Activated naive CD8-positive, alpha-beta T cell treated with anti-CD3 and anti-CD28 coated beads for 36 hours (primary cell): ENCODE measurements around the gene ARAP1. TPM values are rescaled to one million over a fixed set of nuclear protein-coding genes. Genes with fewer than 3 reads are reported as not detected.

Experiments
- DNase-seq: peaks from one replicate; pipeline ENCODE4 v3.0.0; 2021
- H3K27ac Mint-ChIP-seq: one replicate; pipeline ENCODE4 v1.8.0; 2022; ENCODE audit warnings: mild to moderate bottlenecking, moderate library complexity, mixed read lengths
- H3K27me3 Mint-ChIP-seq: one replicate; pipeline ENCODE4 v1.8.0; 2022; ENCODE audit warnings: mild to moderate bottlenecking, mixed read lengths
- H3K36me3 Mint-ChIP-seq: one replicate; pipeline ENCODE4 v1.8.0; 2021; ENCODE audit warnings: mild to moderate bottlenecking, mixed read lengths
- H3K4me1 Mint-ChIP-seq: one replicate; pipeline ENCODE4 v1.8.0; 2021; ENCODE audit warnings: mixed read lengths
- H3K4me3 Mint-ChIP-seq: one replicate; pipeline ENCODE4 v1.8.0; 2022; ENCODE audit warnings: mild to moderate bottlenecking, moderate library complexity, mixed read lengths
- H3K9me3 Mint-ChIP-seq: one replicate; pipeline ENCODE4 v1.8.0; 2022; ENCODE audit warnings: mixed read lengths
- total RNA-seq, 2 experiments: library from RNA; stranded (reverse); gene quantifications; one replicate each; pipeline ENCODE4 v1.2.3, GENCODE V29; 2021

ARAP1 gene
- total RNA-seq, 2 experiments from 2014 or later: 49.3 to 52.3 TPM

DNA sequence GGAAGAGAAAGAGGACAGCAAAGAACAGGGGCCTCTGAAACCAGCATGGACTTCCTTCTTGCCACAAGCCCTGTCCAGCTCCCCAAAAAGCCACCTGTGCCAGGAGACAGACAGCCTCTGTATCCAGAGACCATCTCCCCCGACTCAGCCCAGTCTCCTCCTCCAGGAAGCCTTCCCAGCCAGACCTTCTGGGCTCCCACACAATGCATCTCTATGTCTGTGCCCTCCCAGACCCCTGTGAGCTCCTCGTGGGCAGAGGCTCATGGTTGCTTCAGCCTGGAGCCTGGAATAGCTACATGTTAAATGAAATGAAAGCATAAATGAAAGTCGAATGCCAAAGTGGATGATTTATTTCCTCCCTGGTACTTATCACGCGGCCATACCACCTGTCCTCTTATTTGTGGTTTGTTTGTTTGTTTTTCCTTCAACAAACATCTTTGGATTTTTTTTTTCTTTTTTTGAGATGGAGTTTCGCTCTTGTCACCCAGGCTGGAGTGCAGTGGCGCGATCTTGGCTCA is 7.3 kb upstream of the ARAP1 start:
- no peak overlapping the region for H3K27ac Mint-ChIP-seq
- H3K27me3 Mint-ChIP-seq: no peaks in the 10 kb centered on the region
- no peak overlapping the region for H3K4me3 Mint-ChIP-seq

GRCh38 chr11:72758690-72759389 is 6.6 kb upstream of the ARAP1 start:
- peaks cover 4% of the 10 kb centered on the region for H3K36me3 Mint-ChIP-seq
- H3K27ac Mint-ChIP-seq: no peak overlapping the region
- no peaks in the 10 kb centered on the region for H3K27me3 Mint-ChIP-seq
- H3K4me3 Mint-ChIP-seq: no peak overlapping the region
- H3K9me3 Mint-ChIP-seq: no peaks in the 10 kb centered on the region
- no peak for DNase-seq
- peaks cover 19% of the 10 kb centered on the region for H3K4me1 Mint-ChIP-seq

More for the DNA sequence above, 7.3 kb upstream of the ARAP1 start:
- no peaks in the 10 kb centered on the region for H3K9me3 Mint-ChIP-seq
- peaks cover 19% of the 10 kb centered on the region for H3K4me1 Mint-ChIP-seq
- no peak for DNase-seq
- peaks cover 4% of the 10 kb centered on the region for H3K36me3 Mint-ChIP-seq

- Mint-ChIP-seq H3K4me1 (peaks cover 16% of the 10 kb centered on the region), H3K27ac (no peak overlapping the region), H3K4me3 (no peak overlapping the region), H3K9me3 (no peaks in the 10 kb centered on the region), H3K27me3 (no peaks in the 10 kb centered on the region), H3K36me3 (peaks cover 4% of the 10 kb centered on the region)
- DNase-seq: no peak
Observed at GRCh38 chr11:72758304-72758689, 6.1 kb upstream of the ARAP1 start.

DNA sequence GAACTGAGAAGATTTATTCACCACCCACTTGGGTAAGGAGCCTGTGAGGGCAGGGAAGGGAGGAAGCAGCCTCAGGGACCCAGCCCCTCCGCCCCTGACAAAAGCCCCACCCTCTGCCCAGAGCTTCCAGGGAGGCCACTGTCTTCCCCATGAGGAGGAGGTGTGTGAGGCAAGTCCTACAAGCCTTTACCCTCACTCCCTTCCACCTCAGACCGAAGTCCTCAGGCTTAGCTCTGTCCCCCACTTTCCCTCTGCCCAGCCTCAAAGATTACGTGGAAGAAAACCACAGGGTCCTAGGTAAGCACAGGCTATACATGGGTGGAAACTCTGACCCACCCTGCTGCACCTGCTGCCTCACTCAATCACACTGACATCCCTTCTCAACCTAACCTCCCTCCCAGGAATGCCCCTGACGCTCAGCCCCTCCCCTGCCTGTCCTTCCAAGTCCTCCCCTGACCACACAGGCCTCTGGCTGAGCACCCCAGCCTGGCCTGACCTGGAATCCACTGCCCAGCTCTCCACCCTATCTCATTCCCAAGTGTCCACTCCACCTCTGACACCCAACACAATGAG is 3.6 kb upstream of the ARAP1 start:
- Mint-ChIP-seq H3K4me3 (no peak overlapping the region), H3K4me1 (peaks cover 19% of the 10 kb centered on the region), H3K36me3 (peaks cover 4% of the 10 kb centered on the region), H3K27ac (no peak overlapping the region), H3K27me3 (no peaks in the 10 kb centered on the region), H3K9me3 (no peaks in the 10 kb centered on the region)
- no peak for DNase-seq

DNA sequence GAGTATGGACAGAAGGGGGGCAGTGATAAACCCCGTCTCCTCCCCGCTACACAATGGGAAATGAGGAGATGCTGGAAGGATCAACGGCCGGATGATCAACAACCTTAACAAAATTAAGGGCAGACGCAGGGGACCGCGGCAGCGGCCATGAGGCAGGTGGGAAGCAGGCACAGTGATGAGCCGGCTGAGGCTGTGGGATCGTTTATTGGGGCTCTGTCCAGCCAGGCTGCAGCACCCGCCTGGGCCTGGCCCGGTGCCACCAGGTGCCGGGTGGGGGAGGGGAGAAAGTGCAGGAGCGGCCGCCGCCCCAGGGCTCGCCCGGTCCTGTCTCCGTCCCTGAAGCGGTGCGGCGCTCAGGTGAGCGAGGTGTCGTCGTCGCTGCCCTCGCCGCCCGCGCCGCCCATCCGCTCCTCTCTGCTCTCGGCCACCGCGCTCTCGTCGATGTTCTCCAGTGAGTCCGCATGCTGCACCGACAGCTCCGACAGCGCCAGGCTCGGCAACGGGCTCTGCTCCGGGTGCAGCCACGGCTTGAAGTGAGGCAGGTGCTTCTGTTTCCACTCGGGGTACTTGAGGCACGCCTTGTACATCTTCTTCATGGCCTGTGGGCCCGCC is 2.4 kb upstream of the ARAP1 start:
- no peak for DNase-seq
- no peak overlapping the region for H3K27ac Mint-ChIP-seq
- peaks cover 25% of the 10 kb centered on the region for H3K4me1 Mint-ChIP-seq
- peaks cover 4% of the 10 kb centered on the region for H3K36me3 Mint-ChIP-seq
- no peaks in the 10 kb centered on the region for H3K27me3 Mint-ChIP-seq
- H3K4me3 Mint-ChIP-seq: no peak overlapping the region
- no peaks in the 10 kb centered on the region for H3K9me3 Mint-ChIP-seq

DNA sequence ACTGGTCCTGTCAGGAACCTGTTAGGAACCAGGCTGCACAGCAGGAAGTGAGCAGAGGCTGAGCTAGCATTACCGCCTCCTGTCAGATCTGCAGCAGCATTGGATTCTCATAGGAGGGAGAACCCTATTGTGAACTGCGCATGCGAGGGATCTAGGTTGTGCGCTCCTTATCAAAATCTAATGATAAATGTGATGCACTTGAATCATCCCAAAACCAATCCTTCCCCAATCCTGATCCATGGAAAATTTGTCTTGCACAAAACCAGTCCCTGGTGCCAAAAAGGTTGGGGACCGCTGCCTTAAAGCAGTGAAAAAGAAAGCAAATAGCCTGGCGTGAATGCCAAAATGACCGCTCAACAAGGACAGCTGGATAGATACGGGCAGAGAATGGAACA is 1.9 kb upstream of the ARAP1 start:
- DNase-seq: no peak
- peaks cover 28% of the 10 kb centered on the region for H3K4me1 Mint-ChIP-seq
- H3K4me3 Mint-ChIP-seq: no peak overlapping the region
- no peak overlapping the region for H3K27ac Mint-ChIP-seq
- peaks cover 4% of the 10 kb centered on the region for H3K36me3 Mint-ChIP-seq
- no peaks in the 10 kb centered on the region for H3K9me3 Mint-ChIP-seq
- no peaks in the 10 kb centered on the region for H3K27me3 Mint-ChIP-seq

GRCh38 chr11:72753341-72754148 is 1.3 kb upstream of the ARAP1 start:
- DNase-seq: no peak
- H3K27me3 Mint-ChIP-seq: no peaks in the 10 kb centered on the region
- H3K9me3 Mint-ChIP-seq: no peaks in the 10 kb centered on the region
- H3K36me3 Mint-ChIP-seq: peaks cover 4% of the 10 kb centered on the region
- H3K27ac Mint-ChIP-seq: no peak overlapping the region
- H3K4me3 Mint-ChIP-seq: peak overlapping the region; percentile 92
- H3K4me1 Mint-ChIP-seq: peaks cover 31% of the 10 kb centered on the region

GRCh38 chr11:72751116-72752087 is 806 bp downstream of the ARAP1 start:
- Mint-ChIP-seq H3K4me1 (peaks cover 40% of the 10 kb centered on the region), H3K4me3 (peak overlapping the region; percentile 92), H3K36me3 (peaks cover 2% of the 10 kb centered on the region), H3K27me3 (no peaks in the 10 kb centered on the region), H3K27ac (peak overlapping the region; percentile 20), H3K9me3 (no peaks in the 10 kb centered on the region)
- no peak for DNase-seq

- Mint-ChIP-seq H3K4me3 (peak overlapping the region; percentile 92), H3K36me3 (no peaks in the 10 kb centered on the region), H3K27ac (no peak overlapping the region), H3K4me1 (peaks cover 40% of the 10 kb centered on the region), H3K27me3 (no peaks in the 10 kb centered on the region), H3K9me3 (no peaks in the 10 kb centered on the region)
- DNase-seq: no peak
Observed at GRCh38 chr11:72750556-72751115, 1.6 kb downstream of the ARAP1 start.

- Mint-ChIP-seq H3K27me3 (no peaks in the 10 kb centered on the region), H3K36me3 (no peaks in the 10 kb centered on the region), H3K4me3 (no peak overlapping the region), H3K27ac (no peak overlapping the region), H3K4me1 (peaks cover 40% of the 10 kb centered on the region), H3K9me3 (no peaks in the 10 kb centered on the region)
- no peak for DNase-seq
Observed at GRCh38 chr11:72750086-72750485, 2.1 kb downstream of the ARAP1 start.

GRCh38 chr11:72747289-72747855 is 4.8 kb downstream of the ARAP1 start:
- Mint-ChIP-seq H3K4me1 (peaks cover 47% of the 10 kb centered on the region), H3K27ac (no peak overlapping the region), H3K9me3 (no peaks in the 10 kb centered on the region), H3K36me3 (no peaks in the 10 kb centered on the region), H3K4me3 (no peak overlapping the region), H3K27me3 (no peaks in the 10 kb centered on the region)
- DNase-seq: no peak

GRCh38 chr11:72746821-72747220 is 5.4 kb downstream of the ARAP1 start:
- peak overlapping the region; percentile 26 for H3K27ac Mint-ChIP-seq
- no peaks in the 10 kb centered on the region for H3K27me3 Mint-ChIP-seq
- peaks cover 51% of the 10 kb centered on the region for H3K4me1 Mint-ChIP-seq
- no peaks in the 10 kb centered on the region for H3K36me3 Mint-ChIP-seq
- no peak for DNase-seq
- no peaks in the 10 kb centered on the region for H3K9me3 Mint-ChIP-seq
- H3K4me3 Mint-ChIP-seq: no peak overlapping the region

GRCh38 chr11:72745925-72746550 is 6.2 kb downstream of the ARAP1 start:
- Mint-ChIP-seq H3K4me3 (no peak overlapping the region), H3K27me3 (no peaks in the 10 kb centered on the region), H3K36me3 (no peaks in the 10 kb centered on the region), H3K27ac (no peak overlapping the region), H3K9me3 (no peaks in the 10 kb centered on the region), H3K4me1 (peaks cover 53% of the 10 kb centered on the region)
- DNase-seq: no peak
